Lower lobe of right lung (tissue), 2 donors: ENCODE measurements around the gene CALML5. TPM values are rescaled to one million over a fixed set of nuclear protein-coding genes. Genes with fewer than 3 reads are reported as not detected.

Experiments
- ATAC-seq, 2 donors: fragments of 200-7000 bp; cut with Tn5 transposase; one replicate each; pipeline ENCODE4 v1.9.1; 2020 to 2022; ENCODE audit warnings: mild to moderate bottlenecking in 2 of 2, moderate library complexity in 2 of 2
- DNase-seq: peaks from one replicate; pipeline ENCODE4 v3.0.0-alpha.2; 2020
- H3K27ac ChIP-seq: fragments of 200-600 bp; one replicate; pipeline ENCODE4 v1.8.0; 2022
- H3K27me3 ChIP-seq: fragments of 200-600 bp; one replicate; pipeline ENCODE4 v1.8.0; 2022; ENCODE audit warnings: low read depth
- H3K36me3 ChIP-seq: fragments of 200-600 bp; one replicate; pipeline ENCODE4 v1.8.0; 2022; ENCODE audit warnings: mild to moderate bottlenecking
- H3K4me1 ChIP-seq: fragments of 200-600 bp; one replicate; pipeline ENCODE4 v1.8.0; 2022
- H3K4me3 ChIP-seq: fragments of 200-600 bp; one replicate; pipeline ENCODE4 v1.8.0; 2022; ENCODE audit warnings: mild to moderate bottlenecking
- H3K9me3 ChIP-seq: fragments of 200-600 bp; one replicate; pipeline ENCODE4 v1.8.0; 2022
- CTCF ChIP-seq: fragments of 200-600 bp; IDR thresholded peaks from one replicate; pipeline ENCODE4 v1.8.0; 2022; ENCODE audit warnings: antibody characterized with exemption, mild to moderate bottlenecking
- intact Hi-C: fragments of 100-400 bp; cut with DNase I; formaldehyde crosslinking; loops from one replicate; pipeline ENCODE4 v1.11.0; 2022
- total RNA-seq: library from RNA; stranded (reverse); fragmentation: NEBNext Ultra II Directional; extraction: Animal tissue kit (Norgen Biotek cat#: 25700); gene quantifications from one replicate; pipeline ENCODE4 v1.2.1, GENCODE V29; 2021
- donor health status: DM: no; HTN: yes; CAD: no; lungs with severe emphysema.

The CALML5 gene
- total RNA-seq, 1 donor from 2014 or later: not detected

GRCh38 chr10:5512331-5512730 is 13.0 kb upstream of the CALML5 start:
- ATAC-seq: no peak
- TF ChIP-seq CTCF: no peak
- no peak overlapping the region for H3K27ac ChIP-seq
- no peak overlapping the region for H3K4me3 ChIP-seq
- H3K4me1 ChIP-seq: no peaks in the 10 kb centered on the region
- DNase-seq: no peak
- no peaks in the 10 kb centered on the region for H3K27me3 ChIP-seq
- H3K36me3 ChIP-seq: no peaks in the 10 kb centered on the region
- intact Hi-C loops: no loop called here
- no peaks in the 10 kb centered on the region for H3K9me3 ChIP-seq

GRCh38 chr10:5511885-5512280 is 12.5 kb upstream of the CALML5 start:
- ATAC-seq (no peak), DNase-seq (no peak)
- intact Hi-C loops: no loop called here
- H3K4me3 ChIP-seq: no peak overlapping the region
- no peaks in the 10 kb centered on the region for H3K4me1 ChIP-seq
- no peaks in the 10 kb centered on the region for H3K36me3 ChIP-seq
- H3K27ac ChIP-seq: no peak overlapping the region
- no peaks in the 10 kb centered on the region for H3K9me3 ChIP-seq
- no peaks in the 10 kb centered on the region for H3K27me3 ChIP-seq
- no peak for TF ChIP-seq CTCF

GRCh38 chr10:5511231-5511884 is 12.0 kb upstream of the CALML5 start:
- Histone ChIP-seq H3K9me3 (no peaks in the 10 kb centered on the region), H3K36me3 (no peaks in the 10 kb centered on the region), H3K4me3 (no peak overlapping the region), H3K27me3 (no peaks in the 10 kb centered on the region), H3K4me1 (no peaks in the 10 kb centered on the region), H3K27ac (no peak overlapping the region)
- no peak for TF ChIP-seq CTCF
- intact Hi-C loops: no loop called here
- no peak for ATAC-seq
- no peak for DNase-seq

- no peak for TF ChIP-seq CTCF
- Histone ChIP-seq H3K36me3 (no peaks in the 10 kb centered on the region), H3K4me1 (no peaks in the 10 kb centered on the region), H3K9me3 (no peaks in the 10 kb centered on the region), H3K27ac (no peak overlapping the region), H3K27me3 (no peaks in the 10 kb centered on the region), H3K4me3 (no peak overlapping the region)
- no peak for DNase-seq
- intact Hi-C loops: no loop called here
- ATAC-seq: peak in 1 of 2 donors; percentile 46
Measured at GRCh38 chr10:5510281-5511072, 11.1 kb upstream of the CALML5 start.

- H3K27ac ChIP-seq: no peak overlapping the region
- H3K9me3 ChIP-seq: no peaks in the 10 kb centered on the region
- peaks cover under 1% of the 10 kb centered on the region for H3K4me1 ChIP-seq
- H3K4me3 ChIP-seq: no peak overlapping the region
- TF ChIP-seq CTCF: no peak
- H3K27me3 ChIP-seq: no peaks in the 10 kb centered on the region
- ATAC-seq: no peak
- DNase-seq: no peak
- H3K36me3 ChIP-seq: no peaks in the 10 kb centered on the region
- intact Hi-C loops: no loop called here
Measured at GRCh38 chr10:5509691-5510090, 10.3 kb upstream of the CALML5 start.
